Activated CD8-positive, alpha-beta memory T cell treated with anti-CD3 and anti-CD28 coated beads for 24 hours (primary cell): ENCODE results near the gene EIF4B.

Source experiments
- DNase-seq: peaks from one replicate; pipeline ENCODE4 v3.0.0-alpha.2; 2020

The EIF4B gene

GRCh38 chr12:53004178-53004577 lies 2.1 kb upstream of the EIF4B start:
- DNase-seq = no peak

GRCh38 chr12:53004582-53004981 lies 1.7 kb upstream of the EIF4B start:
- DNase-seq = no peak

GRCh38 chr12:53005215-53005985 lies 856 bp upstream of the EIF4B start:
- DNase-seq = no peak

GRCh38 chr12:53006810-53007309 lies 604 bp downstream of the EIF4B start:
- peak; percentile 91 for DNase-seq

- no peak for DNase-seq
These were observed 1.1 kb downstream of the EIF4B start for GRCh38 chr12:53007343-53007742.

GRCh38 chr12:53008760-53009159 lies 2.5 kb downstream of the EIF4B start:
- peak; percentile 53 for DNase-seq

GRCh38 chr12:53010955-53011354 lies 4.7 kb downstream of the EIF4B start:
- DNase-seq = peak; percentile 52

- no peak for DNase-seq
These were observed 5.6 kb downstream of the EIF4B start for GRCh38 chr12:53011889-53012288.

- DNase-seq = no peak
These were observed 6.7 kb downstream of the EIF4B start for GRCh38 chr12:53012928-53013327.

GRCh38 chr12:53014709-53015108 lies 8.5 kb downstream of the EIF4B start:
- DNase-seq = no peak

- DNase-seq = peak; percentile 15
These were observed 19.0 kb downstream of the EIF4B start for GRCh38 chr12:53025250-53025649.

GRCh38 chr12:53027014-53027413 lies 20.8 kb downstream of the EIF4B start:
- DNase-seq = peak; percentile 49

- DNase-seq = no peak
These were observed 25.4 kb downstream of the EIF4B start for GRCh38 chr12:53031616-53032015.

GRCh38 chr12:53033832-53034231 lies 27.6 kb downstream of the EIF4B start:
- DNase-seq = peak; percentile 44

GRCh38 chr12:53034459-53034858 lies 28.2 kb downstream of the EIF4B start:
- DNase-seq = peak; percentile 40

- peak; percentile 17 for DNase-seq
These were observed 30.5 kb downstream of the EIF4B start for GRCh38 chr12:53036802-53037201.

GRCh38 chr12:53039851-53040250 lies 33.6 kb downstream of the EIF4B start:
- peak; percentile 38 for DNase-seq

- DNase-seq = peak; percentile 59
These were observed 36.6 kb downstream of the EIF4B start for GRCh38 chr12:53042607-53043454.

- peak; percentile 55 for DNase-seq
These were observed 37.9 kb downstream of the EIF4B start for GRCh38 chr12:53044052-53044581.

GRCh38 chr12:53044896-53045695 lies 38.8 kb downstream of the EIF4B start:
- DNase-seq = no peak

GRCh38 chr12:53045696-53046045 lies 39.4 kb downstream of the EIF4B start:
- DNase-seq = no peak

GRCh38 chr12:53046655-53047220 lies 40.5 kb downstream of the EIF4B start:
- DNase-seq = peak; percentile 82
